ENCODE data around the gene CDK6. TPM values are rescaled to one million over a fixed set of nuclear protein-coding genes. Genes with fewer than 3 reads are reported as not detected.

CDK6 gene
- total and polyA plus RNA-seq, 2 experiments from 2014 or later = 7.4 to 23.7 TPM

DNA sequence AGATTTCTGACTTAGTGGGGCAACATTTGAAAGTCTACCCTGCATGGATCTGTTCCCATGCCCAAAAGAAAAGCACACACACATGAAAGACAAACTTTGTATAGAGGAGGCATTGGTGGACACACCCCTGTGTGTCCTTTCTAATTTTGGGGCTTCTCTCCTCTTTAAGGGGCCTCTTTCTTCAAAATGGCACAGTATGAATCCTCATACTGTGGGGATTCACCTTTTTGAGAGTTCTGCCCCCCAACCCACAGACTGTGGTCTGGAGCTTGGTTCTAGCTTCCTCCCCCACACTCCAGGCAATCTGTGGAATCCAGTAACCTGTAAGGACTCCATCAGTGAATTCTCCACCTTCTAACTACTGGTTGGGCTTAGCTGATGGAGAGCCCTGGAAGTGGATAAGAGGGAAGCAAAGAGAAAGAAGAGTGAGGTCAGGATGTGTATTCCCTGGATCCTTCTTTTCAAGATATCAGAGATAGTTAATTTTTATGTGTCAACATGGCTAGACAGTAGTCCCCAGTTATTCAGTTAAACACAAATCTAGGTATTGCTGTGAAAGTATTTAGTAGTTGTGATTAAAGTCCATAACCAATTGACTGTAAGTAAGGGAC, 32.4 kb upstream of the CDK6 start:
- Mint-ChIP-seq H3K36me3 (ENCODE audit: low read depth) (no peaks in the 10 kb centered on the region; the same call in 2 of the 3 replicates), H3K9me3 (no peaks in the 10 kb centered on the region), H3K27ac (no peak overlapping the region), H3K27me3 (ENCODE audit: insufficient read depth, low read depth, poor library complexity) (no peaks in the 10 kb centered on the region), H3K4me3 (no peak overlapping the region), H3K4me1 (peaks cover 6% of the 10 kb centered on the region; the same call in 2 of the 3 replicates)
- H3K79me2 ChIP-seq (replicated peaks; ENCODE audit: insufficient read depth) = no peaks in the 10 kb centered on the region
- DNase-seq (ENCODE audit: low spot score) (no peak), ATAC-seq (no peak)
- H4K20me1 ChIP-seq (replicated peaks; ENCODE audit: insufficient read depth) = no peaks in the 10 kb centered on the region
- no peak overlapping the region for H3K4me3 ChIP-seq
- no peak overlapping the region for H3K27ac ChIP-seq (ENCODE audit: low read depth)
- no peaks in the 10 kb centered on the region for H3F3A ChIP-seq (replicated peaks; ENCODE audit: low read depth)
- H3K36me3 ChIP-seq (ENCODE audit: insufficient read depth) = no peaks in the 10 kb centered on the region
- H2AFZ ChIP-seq = no peak overlapping the region
- no peaks in the 10 kb centered on the region for H3K27me3 ChIP-seq (ENCODE audit: insufficient read depth)
- no peaks in the 10 kb centered on the region for H3K9me2 ChIP-seq (ENCODE audit: insufficient read depth)
- TF ChIP-seq ZNF114 (CRISPR knock-in tag; IDR thresholded peaks at IDR 0.05) (no peak), EZH2phosphoT487 (IDR thresholded peaks at IDR 0.05; ENCODE audit: unreplicated experiment) (no peak), ZNF331 (CRISPR knock-in tag; IDR thresholded peaks at IDR 0.05; ENCODE audit: low read depth) (no peak), POLR2AphosphoS5 (IDR thresholded peaks at IDR 0.05; ENCODE audit: low read depth) (no peak), JUNB (IDR thresholded peaks at IDR 0.05; ENCODE audit: unreplicated experiment) (no peak), NANOG (IDR thresholded peaks at IDR 0.05; ENCODE audit: borderline replicate concordance) (no peak), EZH2 (IDR thresholded peaks at IDR 0.05; ENCODE audit: low read depth, unreplicated experiment) (no peak), STAT1 (IDR thresholded peaks at IDR 0.05; ENCODE audit: unreplicated experiment) (no peak), CREB1 (CRISPR knock-in tag; IDR thresholded peaks at IDR 0.05; ENCODE audit: low read depth) (no peak)
- TF ChIP-seq, protein P1, sequence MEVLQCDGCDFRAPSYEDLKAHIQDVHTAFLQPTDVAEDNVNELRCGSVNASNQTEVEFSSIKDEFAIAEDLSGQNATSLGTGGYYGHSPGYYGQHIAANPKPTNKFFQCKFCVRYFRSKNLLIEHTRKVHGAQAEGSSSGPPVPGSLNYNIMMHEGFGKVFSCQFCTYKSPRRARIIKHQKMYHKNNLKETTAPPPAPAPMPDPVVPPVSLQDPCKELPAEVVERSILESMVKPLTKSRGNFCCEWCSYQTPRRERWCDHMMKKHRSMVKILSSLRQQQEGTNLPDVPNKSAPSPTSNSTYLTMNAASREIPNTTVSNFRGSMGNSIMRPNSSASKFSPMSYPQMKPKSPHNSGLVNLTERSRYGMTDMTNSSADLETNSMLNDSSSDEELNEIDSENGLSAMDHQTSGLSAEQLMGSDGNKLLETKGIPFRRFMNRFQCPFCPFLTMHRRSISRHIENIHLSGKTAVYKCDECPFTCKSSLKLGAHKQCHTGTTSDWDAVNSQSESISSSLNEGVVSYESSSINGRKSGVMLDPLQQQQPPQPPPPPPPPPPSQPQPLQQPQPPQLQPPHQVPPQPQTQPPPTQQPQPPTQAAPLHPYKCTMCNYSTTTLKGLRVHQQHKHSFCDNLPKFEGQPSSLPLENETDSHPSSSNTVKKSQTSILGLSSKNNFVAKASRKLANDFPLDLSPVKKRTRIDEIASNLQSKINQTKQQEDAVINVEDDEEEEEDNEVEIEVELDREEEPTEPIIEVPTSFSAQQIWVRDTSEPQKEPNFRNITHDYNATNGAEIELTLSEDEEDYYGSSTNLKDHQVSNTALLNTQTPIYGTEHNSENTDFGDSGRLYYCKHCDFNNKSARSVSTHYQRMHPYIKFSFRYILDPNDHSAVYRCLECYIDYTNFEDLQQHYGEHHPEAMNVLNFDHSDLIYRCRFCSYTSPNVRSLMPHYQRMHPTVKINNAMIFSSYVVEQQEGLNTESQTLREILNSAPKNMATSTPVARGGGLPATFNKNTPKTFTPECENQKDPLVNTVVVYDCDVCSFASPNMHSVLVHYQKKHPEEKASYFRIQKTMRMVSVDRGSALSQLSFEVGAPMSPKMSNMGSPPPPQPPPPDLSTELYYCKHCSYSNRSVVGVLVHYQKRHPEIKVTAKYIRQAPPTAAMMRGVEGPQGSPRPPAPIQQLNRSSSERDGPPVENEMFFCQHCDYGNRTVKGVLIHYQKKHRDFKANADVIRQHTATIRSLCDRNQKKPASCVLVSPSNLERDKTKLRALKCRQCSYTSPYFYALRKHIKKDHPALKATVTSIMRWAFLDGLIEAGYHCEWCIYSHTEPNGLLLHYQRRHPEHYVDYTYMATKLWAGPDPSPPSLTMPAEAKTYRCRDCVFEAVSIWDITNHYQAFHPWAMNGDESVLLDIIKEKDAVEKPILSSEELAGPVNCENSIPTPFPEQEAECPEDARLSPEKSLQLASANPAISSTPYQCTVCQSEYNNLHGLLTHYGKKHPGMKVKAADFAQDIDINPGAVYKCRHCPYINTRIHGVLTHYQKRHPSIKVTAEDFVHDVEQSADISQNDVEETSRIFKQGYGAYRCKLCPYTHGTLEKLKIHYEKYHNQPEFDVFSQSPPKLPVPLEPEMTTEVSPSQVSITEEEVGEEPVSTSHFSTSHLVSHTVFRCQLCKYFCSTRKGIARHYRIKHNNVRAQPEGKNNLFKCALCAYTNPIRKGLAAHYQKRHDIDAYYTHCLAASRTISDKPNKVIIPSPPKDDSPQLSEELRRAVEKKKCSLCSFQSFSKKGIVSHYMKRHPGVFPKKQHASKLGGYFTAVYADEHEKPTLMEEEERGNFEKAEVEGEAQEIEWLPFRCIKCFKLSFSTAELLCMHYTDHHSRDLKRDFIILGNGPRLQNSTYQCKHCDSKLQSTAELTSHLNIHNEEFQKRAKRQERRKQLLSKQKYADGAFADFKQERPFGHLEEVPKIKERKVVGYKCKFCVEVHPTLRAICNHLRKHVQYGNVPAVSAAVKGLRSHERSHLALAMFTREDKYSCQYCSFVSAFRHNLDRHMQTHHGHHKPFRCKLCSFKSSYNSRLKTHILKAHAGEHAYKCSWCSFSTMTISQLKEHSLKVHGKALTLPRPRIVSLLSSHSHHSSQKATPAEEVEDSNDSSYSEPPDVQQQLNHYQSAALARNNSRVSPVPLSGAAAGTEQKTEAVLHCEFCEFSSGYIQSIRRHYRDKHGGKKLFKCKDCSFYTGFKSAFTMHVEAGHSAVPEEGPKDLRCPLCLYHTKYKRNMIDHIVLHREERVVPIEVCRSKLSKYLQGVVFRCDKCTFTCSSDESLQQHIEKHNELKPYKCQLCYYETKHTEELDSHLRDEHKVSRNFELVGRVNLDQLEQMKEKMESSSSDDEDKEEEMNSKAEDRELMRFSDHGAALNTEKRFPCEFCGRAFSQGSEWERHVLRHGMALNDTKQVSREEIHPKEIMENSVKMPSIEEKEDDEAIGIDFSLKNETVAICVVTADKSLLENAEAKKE (CRISPR knock-in tag; IDR thresholded peaks at IDR 0.05) = no peak
- TF ChIP-seq, protein P2, sequence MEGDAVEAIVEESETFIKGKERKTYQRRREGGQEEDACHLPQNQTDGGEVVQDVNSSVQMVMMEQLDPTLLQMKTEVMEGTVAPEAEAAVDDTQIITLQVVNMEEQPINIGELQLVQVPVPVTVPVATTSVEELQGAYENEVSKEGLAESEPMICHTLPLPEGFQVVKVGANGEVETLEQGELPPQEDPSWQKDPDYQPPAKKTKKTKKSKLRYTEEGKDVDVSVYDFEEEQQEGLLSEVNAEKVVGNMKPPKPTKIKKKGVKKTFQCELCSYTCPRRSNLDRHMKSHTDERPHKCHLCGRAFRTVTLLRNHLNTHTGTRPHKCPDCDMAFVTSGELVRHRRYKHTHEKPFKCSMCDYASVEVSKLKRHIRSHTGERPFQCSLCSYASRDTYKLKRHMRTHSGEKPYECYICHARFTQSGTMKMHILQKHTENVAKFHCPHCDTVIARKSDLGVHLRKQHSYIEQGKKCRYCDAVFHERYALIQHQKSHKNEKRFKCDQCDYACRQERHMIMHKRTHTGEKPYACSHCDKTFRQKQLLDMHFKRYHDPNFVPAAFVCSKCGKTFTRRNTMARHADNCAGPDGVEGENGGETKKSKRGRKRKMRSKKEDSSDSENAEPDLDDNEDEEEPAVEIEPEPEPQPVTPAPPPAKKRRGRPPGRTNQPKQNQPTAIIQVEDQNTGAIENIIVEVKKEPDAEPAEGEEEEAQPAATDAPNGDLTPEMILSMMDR (conservative IDR thresholded peaks at IDR 0.05; ENCODE audit: low read depth in 2 of 2) = no peak
- TF ChIP-seq, protein P3, sequence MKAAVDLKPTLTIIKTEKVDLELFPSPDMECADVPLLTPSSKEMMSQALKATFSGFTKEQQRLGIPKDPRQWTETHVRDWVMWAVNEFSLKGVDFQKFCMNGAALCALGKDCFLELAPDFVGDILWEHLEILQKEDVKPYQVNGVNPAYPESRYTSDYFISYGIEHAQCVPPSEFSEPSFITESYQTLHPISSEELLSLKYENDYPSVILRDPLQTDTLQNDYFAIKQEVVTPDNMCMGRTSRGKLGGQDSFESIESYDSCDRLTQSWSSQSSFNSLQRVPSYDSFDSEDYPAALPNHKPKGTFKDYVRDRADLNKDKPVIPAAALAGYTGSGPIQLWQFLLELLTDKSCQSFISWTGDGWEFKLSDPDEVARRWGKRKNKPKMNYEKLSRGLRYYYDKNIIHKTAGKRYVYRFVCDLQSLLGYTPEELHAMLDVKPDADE (IDR thresholded peaks at IDR 0.05) = no peak
- TF ChIP-seq, protein P4, sequence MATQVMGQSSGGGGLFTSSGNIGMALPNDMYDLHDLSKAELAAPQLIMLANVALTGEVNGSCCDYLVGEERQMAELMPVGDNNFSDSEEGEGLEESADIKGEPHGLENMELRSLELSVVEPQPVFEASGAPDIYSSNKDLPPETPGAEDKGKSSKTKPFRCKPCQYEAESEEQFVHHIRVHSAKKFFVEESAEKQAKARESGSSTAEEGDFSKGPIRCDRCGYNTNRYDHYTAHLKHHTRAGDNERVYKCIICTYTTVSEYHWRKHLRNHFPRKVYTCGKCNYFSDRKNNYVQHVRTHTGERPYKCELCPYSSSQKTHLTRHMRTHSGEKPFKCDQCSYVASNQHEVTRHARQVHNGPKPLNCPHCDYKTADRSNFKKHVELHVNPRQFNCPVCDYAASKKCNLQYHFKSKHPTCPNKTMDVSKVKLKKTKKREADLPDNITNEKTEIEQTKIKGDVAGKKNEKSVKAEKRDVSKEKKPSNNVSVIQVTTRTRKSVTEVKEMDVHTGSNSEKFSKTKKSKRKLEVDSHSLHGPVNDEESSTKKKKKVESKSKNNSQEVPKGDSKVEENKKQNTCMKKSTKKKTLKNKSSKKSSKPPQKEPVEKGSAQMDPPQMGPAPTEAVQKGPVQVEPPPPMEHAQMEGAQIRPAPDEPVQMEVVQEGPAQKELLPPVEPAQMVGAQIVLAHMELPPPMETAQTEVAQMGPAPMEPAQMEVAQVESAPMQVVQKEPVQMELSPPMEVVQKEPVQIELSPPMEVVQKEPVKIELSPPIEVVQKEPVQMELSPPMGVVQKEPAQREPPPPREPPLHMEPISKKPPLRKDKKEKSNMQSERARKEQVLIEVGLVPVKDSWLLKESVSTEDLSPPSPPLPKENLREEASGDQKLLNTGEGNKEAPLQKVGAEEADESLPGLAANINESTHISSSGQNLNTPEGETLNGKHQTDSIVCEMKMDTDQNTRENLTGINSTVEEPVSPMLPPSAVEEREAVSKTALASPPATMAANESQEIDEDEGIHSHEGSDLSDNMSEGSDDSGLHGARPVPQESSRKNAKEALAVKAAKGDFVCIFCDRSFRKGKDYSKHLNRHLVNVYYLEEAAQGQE (IDR thresholded peaks at IDR 0.05; ENCODE audit: unreplicated experiment) = no peak
- no peak overlapping the region for H3K4me2 ChIP-seq
- H3K4me1 ChIP-seq (ENCODE audit: insufficient read depth) = peaks cover 9% of the 10 kb centered on the region; the same call in 1 of the 2 replicates
